ENCODE results near the gene PAK2. TPM values are rescaled to one million over a fixed set of nuclear protein-coding genes. Genes with fewer than 3 reads are reported as not detected.

The PAK2 gene
- total RNA-seq, 2 donors from 2014 or later, result 47.5 to 48.7 TPM

DNA sequence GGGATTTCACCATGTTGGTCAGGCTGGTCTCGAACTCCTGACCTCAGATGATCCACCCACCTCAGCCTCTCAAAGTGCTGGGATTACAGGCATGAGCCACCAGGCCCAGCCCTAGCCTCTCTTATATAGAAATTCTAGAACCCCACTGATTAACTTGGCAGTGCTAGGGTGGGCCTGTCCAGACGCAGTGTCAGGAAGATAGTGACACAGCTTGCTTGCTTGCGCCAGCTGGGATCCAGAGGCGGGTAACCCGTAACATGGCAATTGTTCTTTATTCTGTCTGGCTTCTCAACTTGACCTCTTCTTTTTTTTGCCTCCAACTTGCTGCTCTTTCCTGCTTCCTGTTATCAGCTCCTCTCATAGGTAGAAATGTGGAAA is 43.8 kb upstream of the PAK2 start:
- H3K27me3 ChIP-seq, result no peaks in the 10 kb centered on the region
- DNase-seq (ENCODE audit: low spot score), result no peak
- H3K4me1 ChIP-seq, result no peaks in the 10 kb centered on the region
- H3K4me3 ChIP-seq, result no peak overlapping the region
- TF ChIP-seq, protein P1, sequence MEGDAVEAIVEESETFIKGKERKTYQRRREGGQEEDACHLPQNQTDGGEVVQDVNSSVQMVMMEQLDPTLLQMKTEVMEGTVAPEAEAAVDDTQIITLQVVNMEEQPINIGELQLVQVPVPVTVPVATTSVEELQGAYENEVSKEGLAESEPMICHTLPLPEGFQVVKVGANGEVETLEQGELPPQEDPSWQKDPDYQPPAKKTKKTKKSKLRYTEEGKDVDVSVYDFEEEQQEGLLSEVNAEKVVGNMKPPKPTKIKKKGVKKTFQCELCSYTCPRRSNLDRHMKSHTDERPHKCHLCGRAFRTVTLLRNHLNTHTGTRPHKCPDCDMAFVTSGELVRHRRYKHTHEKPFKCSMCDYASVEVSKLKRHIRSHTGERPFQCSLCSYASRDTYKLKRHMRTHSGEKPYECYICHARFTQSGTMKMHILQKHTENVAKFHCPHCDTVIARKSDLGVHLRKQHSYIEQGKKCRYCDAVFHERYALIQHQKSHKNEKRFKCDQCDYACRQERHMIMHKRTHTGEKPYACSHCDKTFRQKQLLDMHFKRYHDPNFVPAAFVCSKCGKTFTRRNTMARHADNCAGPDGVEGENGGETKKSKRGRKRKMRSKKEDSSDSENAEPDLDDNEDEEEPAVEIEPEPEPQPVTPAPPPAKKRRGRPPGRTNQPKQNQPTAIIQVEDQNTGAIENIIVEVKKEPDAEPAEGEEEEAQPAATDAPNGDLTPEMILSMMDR (IDR thresholded peaks at IDR 0.05), result no peak
- H3K27ac ChIP-seq, result no peak overlapping the region
- no peaks in the 10 kb centered on the region for H3K9me3 ChIP-seq
- H3K36me3 ChIP-seq, result no peaks in the 10 kb centered on the region

DNA sequence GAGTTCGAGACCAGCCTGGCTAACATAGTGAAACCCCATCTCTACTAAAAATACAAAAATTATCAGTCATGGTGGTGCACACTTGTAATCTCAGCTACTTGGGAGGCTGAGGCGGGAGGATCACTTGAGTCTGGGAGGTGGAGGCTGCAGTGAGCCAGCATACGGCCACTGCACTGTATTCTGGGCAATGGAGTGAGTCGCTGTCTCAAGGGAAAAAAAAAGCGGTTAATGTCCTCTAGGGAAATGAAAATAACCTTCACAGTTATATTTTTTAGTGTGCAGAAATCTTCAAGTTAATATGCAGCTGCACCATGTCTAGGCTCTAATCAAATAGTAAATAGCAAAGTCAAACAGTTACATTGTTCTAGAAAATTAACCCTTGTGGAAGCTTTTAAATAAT is 42.4 kb upstream of the PAK2 start:
- no peaks in the 10 kb centered on the region for H3K27me3 ChIP-seq
- no peak overlapping the region for H3K4me3 ChIP-seq
- TF ChIP-seq, protein P1 (IDR thresholded peaks at IDR 0.05), result no peak
- no peak for DNase-seq (ENCODE audit: low spot score)
- H3K36me3 ChIP-seq, result no peaks in the 10 kb centered on the region
- H3K4me1 ChIP-seq, result no peaks in the 10 kb centered on the region
- no peak overlapping the region for H3K27ac ChIP-seq
- H3K9me3 ChIP-seq, result no peaks in the 10 kb centered on the region

DNA sequence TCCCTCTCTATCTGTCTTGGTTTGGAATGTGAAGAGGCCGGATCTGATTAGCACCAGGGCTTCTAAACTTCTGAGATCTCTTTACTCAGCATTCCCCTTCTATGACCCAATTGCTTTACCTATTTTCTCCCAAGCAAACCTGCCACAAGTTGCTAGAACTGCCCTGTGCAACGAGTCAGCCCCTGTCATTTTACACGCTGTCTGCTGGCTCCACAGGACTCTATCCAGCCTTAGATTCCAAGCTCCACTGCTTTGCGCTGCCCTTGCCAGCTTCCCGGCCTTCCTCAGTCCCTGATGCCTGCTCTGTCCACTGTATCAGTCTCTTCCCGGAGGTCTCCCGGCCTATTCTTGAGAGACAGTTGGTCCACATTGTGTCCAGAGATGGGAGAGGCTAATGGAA is 39.9 kb upstream of the PAK2 start:
- no peaks in the 10 kb centered on the region for H3K9me3 ChIP-seq
- H3K27me3 ChIP-seq, result no peaks in the 10 kb centered on the region
- DNase-seq (ENCODE audit: low spot score), result no peak
- TF ChIP-seq, protein P1 (IDR thresholded peaks at IDR 0.05), result no peak
- H3K27ac ChIP-seq, result no peak overlapping the region
- no peaks in the 10 kb centered on the region for H3K4me1 ChIP-seq
- no peak overlapping the region for H3K4me3 ChIP-seq
- H3K36me3 ChIP-seq, result no peaks in the 10 kb centered on the region

DNA sequence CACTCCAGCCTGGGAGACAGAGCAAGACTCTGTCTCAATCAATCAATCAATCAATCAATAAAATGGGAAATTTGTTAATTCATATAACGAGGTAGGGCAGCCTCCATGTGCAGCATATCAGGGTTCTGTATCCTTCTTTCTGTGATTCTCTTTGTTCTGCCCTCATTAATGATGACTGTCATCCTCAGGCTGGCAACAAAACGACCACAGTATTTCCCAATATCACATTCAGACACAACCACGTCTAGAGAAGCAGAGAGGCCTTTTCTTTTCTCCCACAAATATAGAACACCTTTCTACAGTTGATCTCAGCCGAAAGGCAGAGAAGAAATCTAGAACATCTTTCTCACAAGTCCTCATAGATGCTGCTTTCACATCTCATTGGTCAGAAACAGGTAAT is 38.9 kb upstream of the PAK2 start:
- TF ChIP-seq, protein P1 (IDR thresholded peaks at IDR 0.05), result no peak
- H3K36me3 ChIP-seq, result no peaks in the 10 kb centered on the region
- no peak for DNase-seq (ENCODE audit: low spot score)
- H3K27ac ChIP-seq, result no peak overlapping the region
- H3K9me3 ChIP-seq, result no peaks in the 10 kb centered on the region
- H3K4me1 ChIP-seq, result no peaks in the 10 kb centered on the region
- no peak overlapping the region for H3K4me3 ChIP-seq
- H3K27me3 ChIP-seq, result no peaks in the 10 kb centered on the region

DNA sequence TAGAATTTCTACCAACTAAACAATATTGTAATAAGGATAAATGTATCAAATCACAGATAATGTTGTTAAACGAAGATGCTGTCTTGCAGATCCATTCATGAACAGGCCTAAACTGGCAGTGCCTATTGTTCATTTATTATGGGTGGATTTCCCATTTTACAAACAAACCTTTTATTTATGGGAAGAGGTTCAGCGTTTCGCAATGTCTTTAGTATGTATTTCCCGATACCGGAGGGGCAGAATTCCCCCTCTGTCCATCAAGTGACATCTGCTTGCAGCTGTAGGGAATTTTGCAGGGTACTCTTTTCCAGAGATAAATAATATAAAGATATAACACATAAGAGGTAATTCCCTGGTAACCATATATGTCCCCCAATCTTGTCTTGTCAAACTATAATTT is 33.3 kb upstream of the PAK2 start:
- DNase-seq (ENCODE audit: low spot score), result no peak
- Histone ChIP-seq H3K9me3 (no peaks in the 10 kb centered on the region), H3K27ac (no peak overlapping the region), H3K4me3 (no peak overlapping the region), H3K36me3 (no peaks in the 10 kb centered on the region), H3K27me3 (no peaks in the 10 kb centered on the region), H3K4me1 (peaks cover 0 to 5% of the 10 kb centered on the region in 2 donors)
- TF ChIP-seq, protein P1 (IDR thresholded peaks at IDR 0.05), result no peak

DNA sequence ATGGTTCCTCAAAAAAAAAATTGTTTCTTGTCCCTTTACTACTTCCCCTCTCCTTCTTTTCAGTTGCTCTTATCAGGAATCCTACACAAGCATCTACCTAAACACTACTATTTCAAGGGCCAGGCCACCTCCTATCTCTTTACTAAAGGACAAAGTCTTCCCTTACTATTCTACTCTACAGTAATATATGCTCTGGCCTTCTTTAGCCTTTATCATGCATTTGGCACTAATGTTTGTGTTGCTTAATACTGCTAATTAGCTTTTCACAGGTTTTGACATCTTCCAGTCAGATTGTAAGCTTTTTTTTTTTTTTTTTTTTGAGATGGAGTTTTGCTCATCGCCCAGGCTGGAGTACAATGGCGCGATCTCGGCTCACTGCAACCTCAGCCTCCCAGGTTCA is 32.9 kb upstream of the PAK2 start:
- Histone ChIP-seq H3K36me3 (no peaks in the 10 kb centered on the region), H3K27ac (no peak overlapping the region), H3K27me3 (no peaks in the 10 kb centered on the region), H3K4me1 (peaks cover 0 to 7% of the 10 kb centered on the region in 2 donors), H3K9me3 (no peaks in the 10 kb centered on the region), H3K4me3 (no peak overlapping the region)
- no peak for DNase-seq (ENCODE audit: low spot score)
- TF ChIP-seq, protein P1 (IDR thresholded peaks at IDR 0.05), result no peak
